Endometrial microvascular endothelial cells (primary cell): Measurements from ENCODE around the gene ARMH1. TPM values are rescaled to one million over a fixed set of nuclear protein-coding genes. Genes with fewer than 3 reads are reported as not detected.

Experiments
- in situ Hi-C: cut with HindIII; loops from 2 replicates; pipeline ENCODE4 v1.10.0; 2017; ENCODE audit warnings: low sequenced_read_pairs, low pct_unique_long_range_greater_than_20kb; ENCODE audit errors: inconsistent ontology term
- total RNA-seq: library from RNA; depleted of rRNA; stranded (reverse); fragments of >200 nt; gene quantifications from one replicate; pipeline ENCODE4 v1.2.3, GENCODE V29; 2015; ENCODE audit errors: inconsistent ontology term

The ARMH1 gene
- total RNA-seq, 1 donor from 2014 or later: not detected

GRCh38 chr1:44707959-44708831 is 33.7 kb downstream of the ARMH1 start:
- in situ Hi-C loops: no loop called here

DNA sequence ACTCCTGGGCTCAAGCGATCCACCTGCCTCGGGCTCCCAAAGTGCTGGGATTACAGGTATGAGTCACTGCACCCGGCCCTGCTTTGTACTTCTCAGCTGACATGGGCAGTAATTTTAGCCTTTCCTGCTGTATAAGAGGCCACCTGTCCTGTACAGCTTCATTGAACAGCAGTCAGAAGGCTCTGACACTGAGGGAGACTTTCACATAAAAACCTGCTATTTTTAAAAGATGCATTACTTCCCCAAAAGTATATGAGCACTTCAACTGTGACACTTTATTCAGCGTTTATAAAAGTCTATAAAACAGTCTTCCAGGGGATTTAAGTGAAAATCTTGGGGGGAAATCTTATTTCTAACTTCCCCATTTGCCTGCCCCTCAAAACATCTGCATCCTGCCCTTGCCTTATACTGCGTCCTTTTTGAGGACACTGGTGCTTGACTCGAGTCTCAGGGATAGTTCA is 38.8 kb downstream of the ARMH1 start:
- in situ Hi-C loops: no loop called here

GRCh38 chr1:44714532-44714931 is 40.0 kb downstream of the ARMH1 start:
- in situ Hi-C loops: no loop called here

- in situ Hi-C loops: no loop called here
Observed at GRCh38 chr1:44714944-44715571, 40.5 kb downstream of the ARMH1 start.

GRCh38 chr1:44717156-44717555 is 42.6 kb downstream of the ARMH1 start:
- in situ Hi-C loops: no loop called here

DNA sequence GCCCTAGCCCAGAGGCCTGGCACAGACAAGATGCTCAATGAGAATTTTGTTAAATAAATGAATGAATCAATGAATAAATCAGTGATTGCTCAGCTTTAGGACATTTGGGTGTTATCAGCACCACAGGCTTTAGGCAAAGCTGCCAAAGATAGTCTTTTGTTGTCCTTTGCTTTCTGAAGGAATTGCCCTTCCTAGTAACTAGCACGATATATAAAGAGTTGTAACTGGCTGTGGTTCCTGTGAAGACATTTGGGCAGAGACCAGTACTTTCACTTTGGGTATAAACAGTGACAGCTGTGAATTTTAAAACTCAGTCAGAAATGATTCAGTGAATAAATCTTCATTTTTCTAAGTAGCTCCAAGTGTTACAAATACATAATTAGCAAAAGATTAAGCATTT is 43.1 kb downstream of the ARMH1 start:
- in situ Hi-C loops: no loop called here

DNA sequence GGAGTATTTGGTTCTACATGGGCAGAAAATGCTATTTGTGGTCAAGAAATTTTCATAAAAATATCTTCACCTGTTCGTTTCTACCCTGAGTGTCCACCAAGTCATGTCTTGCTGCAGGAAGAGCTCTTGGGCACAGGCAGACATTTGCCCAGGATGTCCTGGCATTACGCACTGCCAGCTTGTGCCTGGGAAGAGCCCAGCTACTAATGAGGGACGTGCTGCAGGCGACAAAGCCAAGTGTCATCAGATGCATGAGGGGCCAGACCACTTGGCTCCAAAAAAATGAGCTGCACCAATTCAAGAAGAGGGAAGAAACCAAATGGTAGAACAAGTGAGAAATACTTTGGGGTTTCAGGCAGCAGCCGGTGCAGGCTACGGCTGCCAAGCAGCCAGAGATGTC is 43.6 kb downstream of the ARMH1 start:
- in situ Hi-C loops: no loop called here

DNA sequence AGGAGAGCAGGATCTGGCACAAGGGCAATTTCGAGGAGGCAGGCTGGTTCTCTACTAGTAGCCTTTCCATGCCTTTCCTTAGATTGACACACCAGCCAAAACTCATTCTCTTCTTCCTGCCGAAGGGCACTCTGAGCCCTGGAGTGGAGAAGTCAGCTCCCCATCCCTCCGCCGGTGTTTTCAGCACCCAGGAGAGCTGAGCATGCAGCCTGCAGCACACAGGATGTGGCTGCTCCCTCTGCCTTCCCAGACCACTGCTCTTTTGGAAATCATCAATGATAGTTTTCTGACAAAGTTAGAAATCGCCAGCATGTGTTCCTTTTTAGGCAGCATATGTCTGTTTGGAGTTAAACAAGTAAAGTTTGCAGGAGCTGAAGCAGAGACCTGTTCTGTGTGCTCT is 44.8 kb downstream of the ARMH1 start:
- in situ Hi-C loops: no loop called here

DNA sequence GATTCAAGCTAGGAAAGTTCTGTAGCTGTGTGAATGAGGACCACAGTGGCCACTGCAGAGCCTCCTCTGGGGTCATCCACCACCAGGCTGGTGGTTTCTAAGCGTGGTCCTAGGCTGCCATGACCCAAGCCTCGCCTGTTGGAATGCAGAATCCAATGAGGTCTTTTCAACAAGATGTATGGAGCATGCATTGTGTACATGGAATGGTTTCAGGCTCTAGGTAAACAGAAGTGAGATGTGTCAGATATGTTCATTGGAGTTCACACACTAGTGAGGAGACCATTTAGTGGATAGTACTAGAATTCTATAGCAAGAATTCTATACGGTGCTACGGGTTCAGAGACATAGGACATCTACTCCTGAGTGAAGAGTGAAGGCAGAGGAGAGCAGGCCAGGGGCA is 45.8 kb downstream of the ARMH1 start:
- in situ Hi-C loops: no loop called here

- in situ Hi-C loops: no loop called here
Observed at GRCh38 chr1:44721485-44722361, 47.2 kb downstream of the ARMH1 start.

DNA sequence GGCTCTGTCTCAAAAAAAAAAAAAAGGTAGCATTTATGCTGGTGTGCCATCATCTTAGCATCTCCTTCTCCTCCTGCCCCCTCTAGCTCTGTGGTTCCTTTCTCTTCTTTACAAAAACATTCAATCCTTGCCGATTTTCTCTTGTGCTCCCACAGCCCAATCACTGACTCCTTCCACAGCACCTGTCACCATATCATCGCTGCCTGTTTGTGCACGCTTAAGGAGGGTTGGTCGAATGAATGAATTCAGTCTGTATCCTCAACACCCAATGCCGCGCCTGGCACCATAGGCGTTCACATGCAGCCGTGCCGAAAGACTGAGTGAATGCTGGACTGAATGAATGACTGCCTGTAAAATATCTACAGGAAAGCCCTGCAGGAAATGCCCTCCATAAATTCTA is 48.5 kb downstream of the ARMH1 start:
- in situ Hi-C loops: no loop called here

- in situ Hi-C loops: no loop called here
Observed at GRCh38 chr1:44723496-44724295, 49.2 kb downstream of the ARMH1 start.

DNA sequence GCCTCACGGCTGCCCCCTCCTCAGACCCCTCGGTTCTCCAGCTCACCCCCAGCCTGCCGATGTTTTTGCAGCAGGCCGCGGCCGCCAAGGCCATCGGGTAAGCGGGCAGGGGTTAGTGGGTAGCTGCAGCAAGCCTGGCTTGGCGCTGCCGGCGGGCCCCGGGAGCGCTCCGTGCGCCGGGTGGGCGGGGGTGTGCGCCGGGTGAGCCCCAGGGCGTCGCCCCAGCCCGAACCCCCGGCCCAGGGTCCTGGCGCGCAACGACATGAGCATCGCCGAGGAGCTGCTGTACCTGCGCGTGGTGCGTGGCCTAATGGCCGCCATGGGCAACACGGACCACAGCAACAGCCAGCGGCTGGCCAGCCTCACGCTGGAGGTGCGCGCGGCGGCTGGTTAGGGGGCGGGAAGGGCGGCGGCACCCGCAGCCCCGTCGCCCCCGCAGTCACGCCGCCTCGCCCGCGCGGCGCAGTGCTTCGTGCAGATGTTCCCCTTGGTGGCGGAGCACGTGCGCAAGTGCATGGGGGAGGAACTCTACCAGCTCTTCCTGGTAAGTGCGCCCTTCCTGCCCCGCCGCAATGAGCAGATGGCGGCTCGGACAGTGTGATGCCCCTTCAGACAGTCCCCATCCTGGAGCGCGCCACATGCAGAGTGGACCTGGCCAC is 49.9 kb downstream of the ARMH1 start:
- in situ Hi-C loops: no loop called here

- in situ Hi-C loops: no loop called here
Observed at GRCh38 chr1:44724955-44725698, 50.6 kb downstream of the ARMH1 start.

GRCh38 chr1:44730741-44731512 is 56.4 kb downstream of the ARMH1 start, which contains the start of gene RNU5D-1:
Gene RNU5D-1 (minus strand): TSS chr1:44731170.
- in situ Hi-C loops: no loop called here

- in situ Hi-C loops: no loop called here
Observed at GRCh38 chr1:44733365-44733764, 58.9 kb downstream of the ARMH1 start.

- in situ Hi-C loops: no loop called here
Observed at GRCh38 chr1:44733784-44734183, 59.3 kb downstream of the ARMH1 start.
